Measurements from ENCODE around the gene PRKAR1B.

Gene PRKAR1B

DNA sequence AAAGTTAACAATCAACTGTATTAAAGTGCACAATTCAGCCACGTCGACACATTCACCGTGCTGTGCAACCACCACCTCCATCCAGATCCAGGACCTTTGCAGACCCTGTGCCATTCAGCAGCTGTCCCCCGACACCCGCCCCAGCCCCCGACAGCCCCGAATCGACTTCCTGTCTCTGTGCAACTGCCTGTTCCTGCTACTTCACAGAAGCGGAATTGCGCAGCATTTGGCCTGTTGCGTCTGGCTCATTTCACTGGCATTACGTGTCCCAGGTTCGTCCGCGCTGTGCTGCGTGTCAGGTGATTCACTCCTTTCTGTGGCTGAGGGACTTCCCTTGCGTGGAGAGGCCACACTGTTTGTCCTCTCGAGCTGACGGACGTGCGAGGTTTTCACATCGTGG is 33.8 kb downstream of the PRKAR1B start:
- no peak for DNase-seq (ENCODE audit: low read depth, low spot score)

DNA sequence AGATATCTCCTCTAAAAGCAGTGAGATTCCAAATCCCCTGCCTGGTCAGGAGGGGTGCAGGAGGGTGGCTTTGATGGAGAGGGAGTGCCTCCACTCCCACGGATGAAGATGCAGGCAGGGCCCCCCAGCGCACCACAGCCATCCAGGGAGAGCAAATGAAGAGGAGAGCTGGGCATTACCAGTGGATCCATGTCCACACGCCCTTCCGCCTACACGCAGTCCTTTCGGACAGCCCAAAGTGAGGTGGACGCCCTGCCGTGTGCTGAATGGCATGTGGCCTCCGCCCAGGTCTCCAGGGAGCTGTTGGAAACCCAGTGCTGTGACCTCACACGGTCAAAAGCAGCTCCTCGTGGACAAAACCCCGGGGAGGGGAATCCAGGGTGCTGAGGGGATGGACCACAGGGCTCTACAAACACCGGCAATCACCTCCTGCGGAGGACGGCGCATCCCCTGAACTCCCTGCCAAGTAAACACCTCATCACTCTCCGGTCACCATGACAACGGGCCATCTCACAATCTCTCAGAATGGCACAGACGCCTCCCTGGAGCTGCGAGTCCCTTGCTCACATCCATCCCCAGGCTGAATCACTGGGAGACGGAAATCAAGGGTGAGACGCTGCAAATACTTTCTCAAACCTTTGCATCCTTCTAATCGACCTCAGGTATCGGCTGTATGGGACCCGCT is 35.6 kb downstream of the PRKAR1B start:
- DNase-seq (ENCODE audit: low read depth, low spot score) = no peak

DNA sequence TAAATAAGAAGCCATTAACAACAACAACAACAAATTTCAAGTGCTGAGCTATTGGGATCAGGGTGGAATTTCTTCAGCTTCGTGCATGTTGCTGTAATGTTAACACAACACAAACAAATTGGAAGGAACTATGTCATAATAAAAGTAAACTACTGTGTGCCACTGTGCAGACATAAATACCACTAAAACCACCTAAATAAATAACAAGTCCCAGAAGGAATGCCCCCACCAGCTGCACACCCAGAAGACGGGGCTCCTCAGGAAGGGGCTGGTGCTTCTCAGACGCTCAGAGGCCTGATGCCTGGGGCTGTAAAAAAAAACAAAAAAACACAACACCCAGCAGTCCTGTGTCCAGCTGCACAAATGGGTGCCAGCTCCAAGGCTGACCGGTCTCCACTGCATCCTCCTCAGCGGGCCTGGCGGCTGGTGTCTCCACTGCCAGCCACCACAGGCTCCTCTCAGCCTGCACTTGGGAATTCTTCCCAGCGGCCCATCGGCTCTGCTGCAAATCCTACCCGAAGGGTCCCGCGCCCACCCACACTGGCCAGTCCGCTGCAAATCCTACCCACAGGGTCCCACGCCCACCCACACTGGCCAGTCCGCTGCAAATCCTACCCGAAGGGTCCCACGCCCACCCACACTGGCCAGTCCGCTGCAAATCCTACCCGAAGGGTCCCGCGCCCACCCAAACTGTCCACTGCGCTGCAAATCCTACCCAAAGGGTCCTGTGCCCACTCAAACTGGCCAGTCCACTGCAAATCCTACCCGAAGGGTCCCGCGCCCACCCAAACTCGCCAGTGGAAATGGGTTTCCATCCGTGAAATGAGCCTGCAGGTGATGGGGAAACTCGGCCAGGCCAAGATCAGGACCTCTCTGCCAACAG is 36.4 kb downstream of the PRKAR1B start:
- no peak for DNase-seq (ENCODE audit: low read depth, low spot score)

DNA sequence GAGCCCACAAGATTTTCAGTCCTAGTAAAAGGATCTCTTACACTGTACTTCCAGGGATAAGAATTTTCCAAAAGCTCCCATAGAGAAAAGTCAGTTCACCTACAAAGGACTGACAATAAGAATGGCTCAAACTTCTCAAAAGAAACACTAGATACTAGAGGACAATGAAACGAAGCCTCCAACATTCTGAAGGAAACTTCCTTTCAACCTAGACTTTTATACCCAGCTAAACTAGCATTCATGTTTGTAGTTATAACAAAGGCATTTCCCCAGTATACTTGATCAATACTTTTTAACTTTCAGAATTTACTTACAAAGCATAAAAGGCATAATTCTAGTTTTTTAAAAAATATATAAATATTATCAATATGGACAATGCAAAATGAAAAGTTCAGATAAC is 41.5 kb downstream of the PRKAR1B start:
- DNase-seq (ENCODE audit: low read depth, low spot score) = no peak

DNA sequence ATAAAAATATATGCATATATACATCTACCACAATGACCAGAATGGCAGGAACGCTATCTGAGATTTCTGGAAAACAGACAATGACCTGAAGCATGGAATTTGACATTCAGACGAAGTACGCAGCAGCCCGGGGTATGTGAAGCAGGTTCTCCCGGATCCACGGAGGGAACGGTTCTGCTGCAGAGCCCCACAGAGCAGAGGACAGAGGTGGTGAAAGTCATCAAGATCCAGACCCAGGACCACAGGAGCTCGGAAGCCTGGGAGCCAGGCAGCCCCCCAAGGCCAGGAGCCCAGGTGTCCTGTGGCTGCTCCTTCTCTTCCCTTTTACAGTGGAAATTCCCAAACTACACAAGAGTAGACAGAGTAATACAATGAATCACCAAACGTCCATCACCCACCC is 42.7 kb downstream of the PRKAR1B start:
- DNase-seq (ENCODE audit: low read depth, low spot score) = no peak

DNA sequence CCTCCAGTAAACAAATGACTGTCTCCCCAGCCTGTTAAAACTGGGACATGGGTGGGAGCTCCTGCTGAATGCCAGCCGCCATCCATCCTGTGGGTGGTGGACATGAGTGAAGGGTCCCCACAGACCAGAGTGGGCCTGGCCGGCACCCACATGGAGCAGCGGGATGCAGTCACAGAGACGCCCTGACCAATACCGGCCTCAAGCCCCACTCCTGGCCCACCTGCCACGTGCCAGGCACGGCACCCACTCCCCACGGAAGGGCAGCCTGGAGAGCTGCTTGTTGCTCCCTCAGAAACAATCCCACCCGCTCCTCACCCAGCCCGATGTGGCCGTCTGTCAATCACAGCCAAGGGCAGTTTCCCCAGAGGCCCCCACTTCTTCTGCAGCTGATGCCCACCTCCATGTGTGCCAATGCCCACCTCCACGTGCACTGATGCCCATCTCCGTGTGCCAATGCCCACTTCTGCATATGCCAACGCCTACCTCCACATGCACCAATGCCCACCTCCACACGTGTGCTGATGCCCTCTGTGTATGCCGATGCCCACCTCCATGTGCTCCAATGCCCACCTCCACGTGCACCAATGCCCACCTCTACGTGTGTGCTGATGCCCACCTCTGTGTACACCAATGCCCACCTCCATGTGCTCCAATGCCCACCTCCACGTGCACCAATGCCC is 43.4 kb downstream of the PRKAR1B start:
- DNase-seq (ENCODE audit: low read depth, low spot score) = no peak

DNA sequence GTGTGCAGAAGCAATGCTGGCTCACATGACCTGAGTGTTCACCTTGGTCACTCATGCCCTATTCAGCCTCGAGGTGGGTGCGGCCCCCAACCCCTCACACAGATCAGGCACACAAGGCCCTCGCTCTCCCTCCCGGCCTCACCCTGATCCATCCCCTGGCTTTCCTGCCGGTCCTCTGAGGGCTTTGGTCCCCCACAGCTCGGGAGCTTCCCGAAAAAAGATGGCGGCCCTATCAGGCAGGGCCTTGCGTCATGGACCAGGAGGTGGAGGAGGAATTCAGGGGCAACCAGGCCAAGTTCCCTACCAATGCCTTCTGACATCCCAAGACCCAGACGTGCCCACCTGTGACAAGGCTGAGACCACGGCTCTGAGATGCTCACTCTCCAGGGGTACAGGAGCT is 44.3 kb downstream of the PRKAR1B start:
- no peak for DNase-seq (ENCODE audit: low read depth, low spot score)

DNA sequence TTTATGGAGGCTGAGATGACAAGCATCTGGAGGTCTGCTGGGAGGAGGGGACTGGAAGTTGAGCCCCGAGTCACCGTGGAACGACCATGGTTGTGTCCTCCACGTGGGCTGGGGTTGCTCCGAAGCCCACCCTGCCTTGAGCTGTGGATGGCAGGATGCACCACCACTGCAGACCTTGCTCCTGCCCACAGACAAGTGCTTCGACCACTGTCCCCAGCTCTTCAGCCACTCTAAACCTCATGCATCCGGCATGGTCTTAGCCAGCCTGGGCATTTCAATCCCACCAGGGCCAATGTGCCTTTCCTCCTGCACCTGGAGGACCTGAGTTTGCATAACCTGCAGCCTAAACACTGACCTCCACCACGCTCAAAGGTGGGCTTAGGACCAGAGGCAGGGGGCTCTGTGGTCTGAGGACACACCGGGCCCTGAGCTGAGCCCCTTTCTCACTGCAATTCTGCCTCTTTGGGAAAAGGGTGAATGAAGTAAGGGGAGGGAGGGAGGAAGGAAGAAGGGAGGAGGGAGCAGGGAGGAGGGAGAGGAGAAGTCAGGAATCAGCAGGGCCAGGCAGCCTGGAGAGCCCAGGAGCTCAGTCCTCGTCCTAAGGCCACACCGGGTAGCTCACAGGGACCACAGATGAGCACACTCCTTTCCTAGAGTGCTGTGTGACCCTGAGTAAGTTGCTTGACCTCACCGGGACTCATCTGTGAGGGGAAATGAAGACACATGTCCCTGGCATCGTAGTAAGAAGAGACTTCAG is 45.4 kb downstream of the PRKAR1B start:
- no peak for DNase-seq (ENCODE audit: low read depth, low spot score)

DNA sequence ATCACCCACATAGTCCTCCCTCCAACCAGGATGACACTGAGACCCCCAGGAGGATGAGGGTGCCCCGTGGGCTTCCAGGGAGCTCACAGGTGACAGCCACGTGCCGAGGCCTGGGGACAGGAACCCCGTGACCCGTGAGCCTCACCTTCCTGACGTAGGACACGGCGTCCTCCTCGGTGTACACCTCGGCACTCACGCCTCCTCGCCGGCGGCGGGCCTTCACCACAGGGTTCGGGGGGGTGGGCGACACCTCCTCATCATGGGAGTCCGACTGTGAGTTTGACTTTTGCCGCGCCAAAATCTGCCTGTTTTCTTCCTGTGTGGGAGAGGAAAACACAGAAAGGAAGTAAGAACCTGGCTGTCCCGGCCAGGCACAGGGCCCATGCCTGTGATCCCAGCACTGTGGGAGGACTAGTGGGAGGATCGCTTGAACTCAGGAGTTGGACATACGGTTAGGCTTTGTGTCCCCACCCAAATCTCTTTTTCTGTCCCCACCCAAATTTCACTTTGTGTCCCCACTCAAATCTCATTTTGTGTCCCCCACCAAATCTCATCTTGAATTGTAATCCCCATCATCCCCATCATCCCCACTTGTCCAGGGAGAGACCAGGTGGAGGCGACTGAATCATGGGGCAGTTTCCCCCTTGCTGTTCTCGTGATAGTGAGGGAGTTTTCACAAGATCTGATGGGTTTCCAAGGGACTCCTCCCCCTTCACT is 46.5 kb downstream of the PRKAR1B start:
- DNase-seq (ENCODE audit: low read depth, low spot score) = no peak

DNA sequence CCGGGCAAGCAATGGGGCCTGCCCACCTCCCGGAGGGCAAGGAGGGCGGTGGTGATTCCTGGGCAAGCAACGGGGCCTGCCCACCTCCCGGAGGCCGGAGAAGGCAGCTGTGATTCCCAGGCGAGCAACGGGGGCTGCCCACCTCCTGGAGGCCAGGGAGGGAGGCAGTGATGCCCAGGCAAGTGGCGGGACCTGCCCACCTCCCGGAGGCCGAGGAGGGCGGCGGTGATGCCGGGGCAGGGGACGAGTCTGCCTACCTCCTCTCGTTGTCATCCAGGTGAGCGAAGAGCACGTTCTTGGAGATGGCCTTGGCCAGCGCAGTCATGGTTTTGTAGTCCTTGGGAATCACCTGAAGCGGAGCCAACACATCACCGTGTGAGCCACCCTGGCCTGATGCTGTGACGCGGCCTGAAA is 50.1 kb downstream of the PRKAR1B start:
- DNase-seq (ENCODE audit: low read depth, low spot score) = no peak

DNA sequence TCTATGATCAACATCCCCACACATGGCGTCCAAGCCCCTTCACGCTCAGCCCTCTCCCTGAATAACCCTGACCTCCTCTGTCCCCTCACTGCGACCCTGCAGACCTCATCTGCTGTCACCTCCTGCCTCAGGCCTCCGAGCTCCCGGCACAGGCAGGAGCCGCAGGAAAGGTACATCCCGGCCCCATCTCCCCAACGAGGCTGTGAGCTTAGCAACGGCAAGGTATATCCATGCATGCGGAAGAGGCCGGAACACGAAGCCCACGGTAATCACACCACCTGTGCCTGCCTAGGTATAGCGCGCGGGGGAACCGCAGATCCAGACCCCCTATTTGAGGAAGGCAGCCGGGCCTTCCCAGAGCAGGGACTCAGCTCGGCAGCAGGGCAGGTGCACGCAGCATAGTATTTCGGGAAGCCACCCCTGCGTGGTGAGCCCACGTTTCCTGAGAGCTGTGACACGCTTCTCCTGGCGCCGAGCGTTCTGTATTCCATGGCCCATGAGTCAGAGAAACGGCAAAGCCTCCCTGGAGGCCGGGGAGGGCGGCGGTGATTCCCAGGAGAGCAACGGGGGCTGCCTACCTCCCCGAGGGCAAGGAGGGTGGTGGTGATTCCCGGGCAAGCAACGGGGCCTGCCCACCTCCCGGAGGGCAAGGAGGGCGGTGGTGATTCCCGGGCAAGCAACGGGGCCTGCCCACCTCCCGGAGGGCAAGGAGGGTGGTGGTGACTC is 50.7 kb downstream of the PRKAR1B start:
- DNase-seq (ENCODE audit: low read depth, low spot score) = no peak

DNA sequence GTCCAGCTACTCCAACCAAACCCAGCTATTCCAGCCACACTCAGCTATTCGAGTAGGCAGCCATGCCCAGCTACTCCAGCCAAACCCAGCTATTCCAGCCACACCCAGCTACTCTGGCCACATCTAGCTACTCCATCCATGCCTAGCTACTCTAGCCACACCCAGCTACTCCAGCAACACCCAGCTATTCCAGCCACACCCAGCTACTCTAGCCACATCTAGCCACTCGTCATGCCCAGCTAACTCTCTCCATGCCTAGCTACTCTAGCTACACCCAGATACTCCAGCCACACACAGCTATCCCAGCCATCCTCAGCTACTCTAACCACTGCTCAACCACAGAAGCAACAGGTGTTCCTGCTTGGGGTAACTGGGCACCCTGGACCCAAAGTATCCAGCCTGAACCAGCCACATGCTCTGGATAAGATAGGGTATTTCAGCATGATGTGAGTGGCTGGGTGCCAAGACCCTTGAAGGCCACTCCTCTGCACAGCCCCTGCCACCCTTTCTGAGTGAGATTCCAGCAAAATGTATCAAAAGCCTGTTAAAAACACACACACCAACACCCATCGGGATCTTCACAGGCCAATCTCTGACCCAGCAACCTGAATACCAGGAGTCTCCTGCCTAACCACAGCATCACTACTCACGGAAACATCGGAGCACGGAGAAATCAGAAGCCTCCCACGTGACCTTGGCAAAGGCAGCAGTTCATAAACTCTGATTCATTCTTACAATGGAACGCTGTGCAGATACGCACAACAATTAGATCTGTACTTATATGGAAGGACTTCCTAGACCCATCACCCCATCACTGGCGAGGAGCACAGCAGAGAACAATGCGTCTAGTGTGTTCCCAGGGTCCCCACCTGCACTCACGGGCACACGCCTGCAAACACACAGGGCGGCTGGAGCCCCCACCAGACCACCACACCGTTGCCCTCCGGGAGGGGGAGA is 52.3 kb downstream of the PRKAR1B start:
- no peak for DNase-seq (ENCODE audit: low read depth, low spot score)

DNA sequence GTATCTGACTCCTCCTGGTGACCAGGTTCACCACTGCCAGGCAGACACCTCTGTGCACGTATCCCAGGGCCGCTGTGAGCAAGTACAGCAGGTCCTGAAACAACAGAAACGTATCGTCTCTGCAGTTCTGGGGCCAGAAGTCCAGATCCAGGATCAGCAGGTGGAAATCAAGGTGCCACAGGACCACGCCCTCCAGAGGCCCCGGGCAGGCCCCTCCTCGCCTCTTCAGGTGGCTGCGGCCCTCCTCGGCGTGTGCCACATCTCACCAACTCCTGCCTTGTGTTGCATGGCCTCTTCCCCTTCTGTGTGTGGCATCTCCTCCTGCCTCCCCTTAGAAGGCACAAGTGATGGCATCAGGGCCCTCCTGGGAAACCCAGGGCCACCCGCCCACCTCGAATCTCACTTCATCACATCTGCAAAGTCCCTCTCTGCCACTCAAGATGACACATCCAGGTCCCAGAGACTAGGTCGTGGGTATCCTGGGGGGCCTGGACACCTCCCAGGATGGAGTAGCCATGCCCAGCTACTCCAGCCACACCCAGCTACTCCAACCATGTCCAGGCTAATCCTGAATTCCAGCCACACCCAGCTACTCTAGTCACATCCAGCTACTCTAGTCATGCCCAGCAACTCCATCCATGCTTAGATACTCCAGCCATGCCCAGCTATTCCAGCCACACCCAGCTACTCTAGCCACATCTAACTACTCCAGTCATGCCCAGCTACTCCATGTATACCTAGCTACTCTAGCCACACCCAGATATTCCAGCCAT is 53.2 kb downstream of the PRKAR1B start:
- no peak for DNase-seq (ENCODE audit: low read depth, low spot score)

DNA sequence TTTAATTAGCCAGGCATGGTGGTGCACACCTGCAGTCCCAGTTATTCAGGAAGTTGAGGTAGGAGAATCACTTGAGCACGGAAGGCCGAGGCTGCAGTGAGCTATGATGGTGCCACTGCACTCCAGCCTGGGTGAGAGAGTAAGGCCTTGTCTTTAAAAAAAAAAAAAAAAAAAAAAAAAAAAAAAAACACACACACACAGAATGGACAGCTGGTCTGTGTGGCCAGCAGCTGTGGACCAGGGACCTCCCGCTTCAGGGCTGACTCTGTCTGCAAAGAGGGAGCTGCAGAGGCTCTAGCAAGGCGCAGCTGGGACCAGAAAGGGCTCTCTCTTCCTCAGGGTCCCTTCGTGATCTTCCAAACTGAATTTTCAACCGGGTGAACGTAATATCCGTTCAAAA is 54.2 kb downstream of the PRKAR1B start:
- DNase-seq (ENCODE audit: low read depth, low spot score) = no peak

DNA sequence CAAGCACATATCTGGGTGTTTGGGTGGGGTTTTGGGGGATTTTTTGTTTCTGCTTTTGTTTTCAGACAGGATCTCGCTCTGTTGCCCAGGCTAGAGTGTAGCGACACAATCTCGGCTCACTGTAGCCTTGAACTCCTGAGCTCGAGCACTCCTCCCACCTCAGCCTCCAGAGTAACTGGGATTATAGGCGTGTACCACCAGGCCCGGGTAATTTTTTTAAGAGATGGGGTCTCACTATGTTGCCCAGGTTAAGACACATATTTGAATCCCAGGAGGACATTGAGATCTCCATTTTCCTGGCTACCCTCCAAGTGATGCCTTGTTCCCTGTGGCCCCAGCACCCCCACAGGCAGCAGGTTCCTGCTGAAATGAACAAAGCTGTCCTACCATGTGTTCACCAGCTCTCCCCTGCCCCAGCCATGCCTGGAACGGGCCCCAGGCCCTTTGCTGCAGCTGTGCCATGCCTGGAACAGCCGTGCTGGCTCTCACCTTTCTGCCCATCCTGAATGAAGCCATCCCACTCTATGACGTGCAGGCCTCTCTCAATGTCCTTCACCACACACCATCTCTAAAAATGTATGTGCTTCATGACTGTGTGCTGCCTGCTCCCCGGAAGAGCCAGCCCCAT is 55.6 kb downstream of the PRKAR1B start:
- no peak for DNase-seq (ENCODE audit: low read depth, low spot score)

DNA sequence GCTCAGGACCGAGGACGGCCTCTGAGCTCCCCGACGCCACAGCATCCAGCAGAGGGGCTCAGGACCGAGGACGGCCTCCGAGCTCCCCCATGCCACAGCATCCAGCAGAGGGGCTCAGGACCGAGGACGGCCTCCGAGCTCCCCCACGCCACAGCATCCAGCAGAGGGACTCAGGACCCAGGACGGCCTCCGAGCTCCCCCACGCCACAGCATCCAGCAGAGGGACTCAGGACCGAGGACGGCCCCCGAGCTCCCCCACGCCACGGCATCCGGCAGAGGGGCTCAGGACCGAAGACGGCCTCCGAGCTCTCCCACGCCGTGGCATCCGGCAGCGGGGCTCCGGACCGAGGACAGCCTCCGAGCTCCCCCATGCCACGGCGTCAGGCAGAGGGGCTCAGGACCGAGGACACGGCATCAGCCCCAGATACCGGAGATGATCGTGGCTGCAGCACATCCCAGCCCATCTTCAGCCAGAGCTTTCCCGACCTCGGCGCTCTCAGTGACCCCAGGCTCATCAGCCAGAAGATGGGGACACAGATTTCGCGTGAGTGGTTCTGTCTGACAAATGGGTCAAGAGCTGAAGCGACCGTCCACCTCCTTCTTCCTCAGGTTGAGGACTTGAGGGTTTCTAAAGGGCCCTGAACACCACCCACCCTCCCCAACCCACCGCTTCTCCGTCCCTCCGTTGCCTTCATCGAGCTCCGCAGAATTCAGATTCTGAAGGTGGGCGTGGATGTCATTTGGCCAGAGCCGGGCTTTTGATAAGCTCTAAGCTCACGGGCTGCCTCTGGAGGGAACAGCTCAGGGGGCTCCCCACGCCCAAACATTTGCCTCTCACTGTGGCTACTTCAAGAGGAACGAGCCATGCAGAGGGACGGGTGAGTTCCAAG is 56.3 kb downstream of the PRKAR1B start:
- no peak for DNase-seq (ENCODE audit: low read depth, low spot score)

DNA sequence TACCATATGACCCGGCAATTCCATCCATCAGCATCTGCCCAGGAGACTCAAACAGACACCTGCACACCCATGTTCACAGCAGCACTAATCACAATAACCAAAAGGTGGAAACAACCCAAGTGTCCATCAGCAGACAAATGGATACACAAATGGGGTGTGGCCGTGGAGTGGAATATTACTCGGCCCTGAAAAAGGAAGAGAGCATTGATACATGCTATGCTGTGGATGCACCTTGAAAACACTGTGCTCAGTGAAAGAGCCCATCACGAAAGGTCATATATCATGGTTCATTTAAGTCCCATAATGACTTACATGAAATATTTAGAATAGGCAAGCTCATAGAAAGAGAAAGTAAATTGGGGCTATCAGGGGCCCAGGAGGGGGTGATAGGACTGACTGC is 58.1 kb downstream of the PRKAR1B start:
- no peak for DNase-seq (ENCODE audit: low read depth, low spot score)

Measured in activated naive CD8-positive, alpha-beta T cell treated with anti-CD3 and anti-CD28 coated beads, Interleukin-2, amount 50 U/mL, for 16 hours (primary cell).